HG03565 (cell line): ENCODE data around the gene BBS1.
"Not testable (repeated sequence)": the region's sequence is repeated elsewhere in the genome, so short reads cannot be mapped to it uniquely, and the experiment has no call there.

Source experiments
- ATAC-seq: cut with Tn5 transposase; IDR thresholded peaks from one replicate; pipeline ENCODE4 v1.9.1; 2021; ENCODE audit warnings: mild to moderate bottlenecking, moderate library complexity; ENCODE audit not compliant: unreplicated experiment

Gene BBS1

GRCh38 chr11:66523611-66524010 lies 13.2 kb downstream of the BBS1 start:
- ATAC-seq: no peak

- no peak for ATAC-seq
Measured at GRCh38 chr11:66524304-66525040, 14.0 kb downstream of the BBS1 start.

- no peak for ATAC-seq
Measured at GRCh38 chr11:66529069-66529468, 18.6 kb downstream of the BBS1 start.

GRCh38 chr11:66529655-66530054 lies 19.2 kb downstream of the BBS1 start:
- ATAC-seq: no peak

DNA sequence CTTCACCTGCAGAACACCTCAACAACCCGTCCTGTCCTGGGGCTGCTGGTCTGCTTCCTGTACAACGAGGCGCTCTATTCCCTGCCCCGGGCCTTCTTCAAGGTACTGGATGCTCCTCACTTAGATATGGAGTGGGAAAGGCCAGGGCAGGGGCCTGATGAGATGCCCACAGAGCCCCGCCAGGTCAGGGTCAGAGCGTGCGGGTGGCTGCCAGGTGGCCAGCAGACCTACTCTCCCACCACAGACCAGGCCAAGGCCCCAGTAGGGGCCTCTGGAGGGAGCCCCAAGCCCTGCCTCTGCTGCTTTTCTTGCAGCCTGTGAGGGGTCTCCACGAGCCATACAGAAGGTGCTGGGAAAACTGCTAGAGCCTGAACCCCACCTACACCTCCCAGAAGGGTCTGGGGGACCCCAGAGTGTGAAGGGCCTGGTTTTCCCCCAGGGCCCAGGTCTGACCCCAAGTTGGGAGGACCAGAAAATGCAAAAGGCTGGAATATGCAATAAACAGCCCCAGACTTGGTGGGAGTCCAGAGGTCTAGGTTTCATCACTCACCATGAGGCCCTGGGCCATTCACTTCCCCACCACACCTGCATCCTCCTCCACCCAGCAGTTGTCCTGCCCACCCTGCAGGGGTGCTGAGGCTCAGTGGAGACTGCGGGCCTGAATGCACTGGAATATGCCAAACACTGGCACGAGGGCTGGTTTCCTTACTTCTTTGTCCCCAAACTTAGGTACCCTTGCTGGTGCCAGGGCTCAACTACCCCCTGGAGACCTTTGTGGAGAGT lies 20.7 kb downstream of the BBS1 start:
- ATAC-seq: no peak

DNA sequence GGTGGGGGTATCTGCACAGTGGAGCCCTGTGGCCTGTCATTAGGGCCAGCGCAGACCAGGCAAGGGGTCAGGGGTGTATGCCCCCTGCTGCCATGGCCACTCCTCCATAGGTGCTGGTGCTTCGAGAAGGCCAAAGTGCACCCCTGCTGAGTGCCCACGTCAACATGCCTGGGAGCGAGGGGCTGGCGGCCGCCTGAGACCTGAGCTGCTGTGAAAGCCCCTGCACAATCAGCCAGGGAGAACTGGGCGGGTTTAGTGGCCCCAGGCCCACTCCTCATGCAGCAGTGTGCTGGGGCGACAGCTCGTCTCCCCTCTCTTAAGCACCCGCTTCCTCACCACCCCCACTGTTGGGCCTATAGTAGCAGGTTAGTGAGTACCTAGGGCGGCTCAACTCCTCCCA lies 21.4 kb downstream of the BBS1 start:
- ATAC-seq: no peak

DNA sequence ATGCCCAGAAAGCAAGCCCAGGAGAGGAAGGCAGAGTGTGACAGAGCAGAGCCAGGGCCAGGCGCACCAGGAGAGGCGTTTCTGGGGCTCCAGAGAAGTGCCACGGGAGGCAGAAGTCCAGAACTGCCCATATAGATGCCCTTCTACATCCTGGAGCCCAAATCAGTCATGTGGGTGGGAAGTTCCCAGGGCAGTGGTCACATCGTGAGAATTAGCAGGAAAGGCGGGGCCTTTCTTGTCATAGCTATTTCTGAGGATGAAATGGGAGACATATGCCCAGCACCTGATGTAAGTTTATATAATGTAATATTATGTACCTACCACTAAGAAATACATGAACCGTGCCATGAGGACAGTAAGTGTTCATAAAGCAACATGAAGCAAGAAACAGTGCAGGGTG lies 22.3 kb downstream of the BBS1 start:
- no peak for ATAC-seq

GRCh38 chr11:66539170-66539869 lies 28.9 kb downstream of the BBS1 start:
- ATAC-seq: no peak

DNA sequence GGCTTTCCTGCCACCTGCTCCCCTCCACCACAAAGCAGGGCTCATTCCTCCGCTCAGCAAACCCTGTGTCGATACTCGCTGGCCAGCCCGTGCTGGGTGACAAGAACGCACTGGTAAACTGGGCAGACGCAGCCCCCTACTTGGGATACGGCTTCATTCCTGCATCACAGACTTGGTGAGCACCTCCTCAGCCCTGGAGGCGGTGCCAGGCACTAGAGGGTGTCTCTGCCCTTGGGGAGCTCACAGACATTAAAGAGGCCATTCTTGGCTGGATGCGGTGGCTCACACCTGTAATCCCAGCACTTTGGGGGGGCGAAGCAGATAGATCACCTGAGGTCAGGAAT lies 29.4 kb downstream of the BBS1 start:
- ATAC-seq: no peak

DNA sequence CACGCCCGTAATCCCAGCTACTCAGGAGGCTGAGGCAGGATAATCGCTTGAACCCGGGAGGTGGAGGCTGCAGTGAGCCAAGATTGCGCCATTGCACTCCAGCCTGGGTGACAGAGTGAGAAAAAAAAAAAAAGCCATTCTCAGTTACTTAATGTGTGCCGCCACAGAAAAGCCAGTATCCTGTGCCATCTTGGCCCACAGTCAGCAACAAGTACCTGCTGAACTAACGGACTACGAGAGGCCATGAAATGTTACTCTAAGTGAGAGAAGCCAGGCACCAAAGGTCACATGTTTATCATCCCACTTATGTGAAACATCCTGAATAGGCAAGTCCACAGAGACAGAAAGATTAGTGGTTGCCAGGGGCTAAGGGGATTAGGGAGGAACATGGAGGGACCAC lies 30.2 kb downstream of the BBS1 start:
- ATAC-seq: not testable (repeated sequence)

- ATAC-seq: no peak
Measured at GRCh38 chr11:66541892-66542291, 31.5 kb downstream of the BBS1 start.

GRCh38 chr11:66542362-66542761 lies 31.9 kb downstream of the BBS1 start:
- no peak for ATAC-seq

DNA sequence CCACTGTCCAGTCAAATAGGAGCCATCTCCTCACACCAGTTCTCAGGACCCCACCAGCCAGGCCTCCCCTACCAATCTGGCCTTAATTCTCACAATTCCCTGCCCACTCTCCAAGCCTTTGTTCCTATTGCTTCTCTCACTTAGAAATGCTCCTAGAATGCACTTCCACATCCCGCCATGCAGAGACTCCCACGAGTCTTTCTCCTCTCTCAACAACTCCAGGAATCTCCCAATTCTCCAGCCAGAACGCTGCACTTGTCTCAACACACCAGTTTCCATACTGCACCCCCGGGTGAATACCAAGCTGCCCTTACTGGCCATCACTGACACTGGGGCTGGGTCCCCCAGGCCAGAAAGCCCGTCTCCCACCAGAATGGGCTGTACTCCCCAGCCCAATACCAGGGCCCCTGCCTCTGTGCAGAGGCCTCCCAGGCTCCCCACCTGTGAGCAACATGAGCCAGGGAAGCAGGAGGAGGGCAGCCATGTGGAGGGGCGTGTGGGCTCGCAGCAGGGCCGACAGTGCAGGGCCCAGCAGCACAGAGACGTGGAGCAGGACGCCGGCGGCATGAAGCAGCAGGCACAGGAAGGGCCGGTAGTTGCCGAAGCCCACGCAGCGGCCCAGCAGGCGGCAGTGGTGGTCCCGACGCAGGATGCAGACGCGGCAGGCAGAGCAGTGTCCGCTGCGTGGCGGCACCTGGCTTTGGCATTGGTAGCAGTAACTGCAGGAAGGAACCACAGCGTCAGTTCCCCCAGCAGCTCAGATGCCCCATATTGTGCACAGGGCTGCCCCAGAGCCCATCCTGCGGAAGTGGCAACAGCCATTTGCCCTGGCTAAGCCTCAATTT lies 33.0 kb downstream of the BBS1 start:
- no peak for ATAC-seq

- not testable (repeated sequence) for ATAC-seq
Measured at GRCh38 chr11:66544952-66545351, 34.5 kb downstream of the BBS1 start.

DNA sequence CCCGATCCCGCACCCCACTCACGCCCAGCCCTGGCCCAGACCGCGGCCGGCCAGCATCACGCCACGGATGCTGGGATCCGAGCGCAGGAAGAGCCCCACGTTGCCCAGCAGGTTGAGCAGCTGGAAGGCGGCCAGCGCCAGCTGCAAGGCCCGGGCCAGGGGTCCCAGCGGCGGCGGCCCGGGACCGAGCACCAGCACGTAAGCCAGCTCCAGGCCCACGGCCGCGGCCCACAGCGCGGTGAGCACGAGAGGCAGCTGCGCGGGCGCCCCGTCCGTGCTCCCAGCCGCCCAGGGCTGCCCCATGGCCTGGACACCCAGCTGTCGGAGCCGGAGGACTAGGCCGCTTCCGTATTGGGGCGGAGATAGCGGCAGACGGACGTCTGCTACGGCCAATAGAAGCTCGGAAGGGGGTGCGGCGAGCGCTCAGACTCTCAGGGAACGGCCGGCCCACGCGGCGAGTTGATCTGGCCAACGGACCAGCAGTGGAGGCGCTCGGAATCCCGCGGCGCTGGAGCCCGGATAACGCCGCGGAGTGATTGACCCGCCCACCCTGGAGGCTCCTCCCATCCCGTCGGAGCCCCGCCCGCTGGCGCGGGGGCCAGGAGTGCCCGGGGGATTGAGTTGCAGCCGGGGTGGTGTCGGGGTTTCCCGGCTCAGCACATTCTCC lies 35.4 kb downstream of the BBS1 start, which contains the start of gene ZDHHC24:
ZDHHC24 (minus strand) TSS at position 348 of the 667 bp plus-strand sequence; CDS start at position 303, 45 bp downstream.
- ATAC-seq: peak; percentile 67

GRCh38 chr11:66546368-66546965 lies 36.0 kb downstream of the BBS1 start, which contains the start of gene ACTN3:
ACTN3 (plus strand) TSS chr11:66546903; CDS start chr11:66546938, 35 bp downstream.
- ATAC-seq: peak; percentile 3

GRCh38 chr11:66546966-66547661 lies 36.7 kb downstream of the BBS1 start:
- no peak for ATAC-seq

DNA sequence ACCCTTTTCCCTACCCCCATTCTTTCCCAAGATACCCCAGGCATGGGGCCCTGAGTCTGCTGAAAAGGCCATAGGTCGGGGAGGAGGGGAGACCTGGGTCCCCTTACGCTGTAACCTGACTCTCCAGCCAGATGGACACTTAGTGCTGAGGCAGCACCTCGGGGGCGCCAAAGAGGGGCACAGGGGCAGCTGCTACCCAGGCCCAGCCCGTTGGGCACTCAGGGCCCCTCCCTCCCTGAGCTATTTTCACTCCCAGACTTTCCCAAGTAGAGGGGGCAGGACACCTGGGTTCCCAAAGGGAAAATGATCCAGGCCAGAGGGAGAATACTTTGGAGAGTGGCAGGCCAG lies 37.2 kb downstream of the BBS1 start:
- ATAC-seq: no peak

- ATAC-seq: no peak
Measured at GRCh38 chr11:66548041-66548440, 37.6 kb downstream of the BBS1 start.
